B cell (primary cell): ENCODE data around the gene CACHD1.
"Not testable (repeated sequence)": the region's sequence is repeated elsewhere in the genome, so short reads cannot be mapped to it uniquely, and the experiment has no call there.

Experiments
- CTCF ChIP-seq: fragments of 200-600 bp; IDR thresholded peaks from one replicate; pipeline ENCODE4 v1.8.0; 2022; ENCODE audit warnings: antibody characterized with exemption, mild to moderate bottlenecking
- EZH2 ChIP-seq: IDR thresholded peaks from 2 replicates; pipeline ENCODE4 v1.6.1; 2012; ENCODE audit warnings: borderline replicate concordance, low read depth, mild to moderate bottlenecking, moderate library complexity, low read length; ENCODE audit not compliant: insufficient read depth, poor library complexity, severe bottlenecking

DNA sequence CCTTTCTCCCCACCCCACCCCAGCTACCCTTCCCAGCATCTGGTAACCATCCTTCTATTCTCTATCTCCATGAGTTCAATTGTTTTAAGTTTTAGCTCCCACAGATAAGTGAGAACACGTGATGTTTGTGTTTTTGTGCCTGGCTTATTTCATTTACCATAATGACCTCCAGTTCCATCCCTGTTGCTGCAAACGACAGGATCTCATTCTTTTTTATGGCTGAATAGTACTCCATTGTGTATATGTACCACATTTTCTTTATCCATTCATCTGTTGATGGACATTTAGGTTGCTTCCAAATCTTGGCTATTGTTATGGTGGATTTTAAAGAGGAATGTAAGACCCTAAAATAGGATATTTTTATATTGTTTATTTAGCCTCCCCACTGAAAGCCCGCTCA, 232.7 kb downstream of the CACHD1 start:
- TF ChIP-seq CTCF, EZH2: not testable (repeated sequence)
